Neuronal stem cell (in vitro differentiated cells): ENCODE data around the gene IFNAR2.

ENCODE experiments used
- DNase-seq: peaks from one replicate; pipeline ENCODE4 v3.0.0-alpha.2; 2013; ENCODE audit warnings: low spot score
- H2AFZ ChIP-seq: one replicate; pipeline ENCODE4 v1.6.1; 2013; ENCODE audit warnings: mild to moderate bottlenecking, low read length, inconsistent platforms
- H2AK5ac ChIP-seq: 2 replicates; pipeline ENCODE4 v1.6.1; 2013; ENCODE audit warnings: low read depth, mild to moderate bottlenecking, inconsistent platforms, low read length, moderate library complexity, mixed read lengths
- H2BK120ac ChIP-seq: 2 replicates; pipeline ENCODE4 v1.6.1; 2013; ENCODE audit warnings: low read depth, mild to moderate bottlenecking, inconsistent platforms, low read length, moderate library complexity, mixed read lengths
- H2BK12ac ChIP-seq: one replicate; pipeline ENCODE4 v1.6.1; 2013; ENCODE audit warnings: low read length, inconsistent platforms
- H2BK15ac ChIP-seq: 2 replicates; pipeline ENCODE4 v1.6.1; 2013; ENCODE audit warnings: mild to moderate bottlenecking, low read length, inconsistent platforms, mixed read lengths
- H2BK5ac ChIP-seq: one replicate; pipeline ENCODE4 v1.6.1; 2013; ENCODE audit warnings: inconsistent platforms, mild to moderate bottlenecking, low read length, moderate library complexity
- H3K14ac ChIP-seq: one replicate; pipeline ENCODE4 v1.6.1; 2013; ENCODE audit warnings: low read length, inconsistent platforms
- H3K18ac ChIP-seq: 2 replicates; pipeline ENCODE4 v1.6.1; 2013; ENCODE audit warnings: low read length, inconsistent platforms
- H3K23ac ChIP-seq: 2 replicates; pipeline ENCODE4 v1.6.1; 2013; ENCODE audit warnings: low read depth, mild to moderate bottlenecking, mixed read lengths, low read length, inconsistent platforms; ENCODE audit not compliant: poor library complexity
- H3K27ac ChIP-seq: replicated peaks from 3 replicates; pipeline ENCODE4 v1.5.1; 2013; ENCODE audit warnings: low read length, inconsistent platforms
- H3K27me3 ChIP-seq, 3 experiments: 2 replicates each; pipeline ENCODE4 v1.6.1; 2013; ENCODE audit warnings: low read length in 3 of 3, mild to moderate bottlenecking in 2 of 3, inconsistent platforms in 1 of 3, low read depth in 1 of 3, mixed read lengths in 1 of 3, moderate library complexity in 1 of 3; ENCODE audit not compliant: control insufficient read depth in 3 of 3, insufficient read depth in 3 of 3
- H3K36me3 ChIP-seq, 2 donors: replicated peaks in 1 of 2; 2 replicates each; pipeline ENCODE4 v1.6.1; 2013; ENCODE audit warnings: low read length in 2 of 2; ENCODE audit not compliant: control insufficient read depth in 2 of 2, insufficient read depth in 2 of 2
- H3K4ac ChIP-seq: 2 replicates; pipeline ENCODE4 v1.6.1; 2013; ENCODE audit warnings: inconsistent platforms, mild to moderate bottlenecking, low read length, moderate library complexity
- H3K4me1 ChIP-seq, 2 donors: 1 replicate in 1 of 2; 2 replicates in 1 of 2; pipeline ENCODE4 v1.6.1; 2013; ENCODE audit warnings: low read length in 2 of 2, low read depth in 1 of 2; ENCODE audit not compliant: control insufficient read depth in 2 of 2, insufficient read depth in 1 of 2
- H3K4me2 ChIP-seq: one replicate; pipeline ENCODE4 v1.6.1; 2013; ENCODE audit warnings: mild to moderate bottlenecking, low read length, inconsistent platforms; ENCODE audit not compliant: insufficient read depth, poor library complexity, severe bottlenecking
- H3K4me3 ChIP-seq, 2 donors: 2 replicates each; pipeline ENCODE4 v1.5.1; 2013; ENCODE audit warnings: low read length in 2 of 2, mild to moderate bottlenecking in 2 of 2, inconsistent platforms in 1 of 2, moderate library complexity in 1 of 2
- H3K79me1 ChIP-seq: one replicate; pipeline ENCODE4 v1.6.1; 2013; ENCODE audit warnings: low read depth, mild to moderate bottlenecking, inconsistent platforms, low read length, moderate library complexity
- H3K9ac ChIP-seq: one replicate; pipeline ENCODE4 v1.6.1; 2013; ENCODE audit warnings: mild to moderate bottlenecking, low read depth, low read length, inconsistent platforms; ENCODE audit not compliant: poor library complexity
- H3K9me3 ChIP-seq, 2 donors: replicated peaks in 1 of 2; 2 replicates each; pipeline versions ENCODE3 to v1.6.1; 2013; ENCODE audit warnings: low read length in 2 of 2, mild to moderate bottlenecking in 2 of 2, inconsistent platforms in 1 of 2, low read depth in 1 of 2, mixed read lengths in 1 of 2, moderate library complexity in 1 of 2; ENCODE audit not compliant: control insufficient read depth in 2 of 2, insufficient read depth in 1 of 2
- H4K8ac ChIP-seq: one replicate; pipeline ENCODE4 v1.6.1; 2013; ENCODE audit warnings: low read depth, mild to moderate bottlenecking, inconsistent platforms, low read length, moderate library complexity
- H4K91ac ChIP-seq: one replicate; pipeline ENCODE4 v1.6.1; 2013; ENCODE audit warnings: low read length, low read depth, mild to moderate bottlenecking, inconsistent platforms; ENCODE audit not compliant: poor library complexity
- WGBS, 2 donors: extraction: QIAGEN DNeasy Blood & Tissue Kit; methylation state at CpG; one replicate each; pipeline ENCODE4 v1.1.7; 2013; ENCODE audit warnings: missing lambda C conversion rate in 2 of 2, mixed read lengths in 1 of 2; ENCODE audit not compliant: insufficient read length in 2 of 2, insufficient replicate concordance in 1 of 2; ENCODE audit errors: extremely low coverage in 2 of 2; 5-methylcytosine and 5-hydroxymethylcytosine counted together

Gene IFNAR2

DNA sequence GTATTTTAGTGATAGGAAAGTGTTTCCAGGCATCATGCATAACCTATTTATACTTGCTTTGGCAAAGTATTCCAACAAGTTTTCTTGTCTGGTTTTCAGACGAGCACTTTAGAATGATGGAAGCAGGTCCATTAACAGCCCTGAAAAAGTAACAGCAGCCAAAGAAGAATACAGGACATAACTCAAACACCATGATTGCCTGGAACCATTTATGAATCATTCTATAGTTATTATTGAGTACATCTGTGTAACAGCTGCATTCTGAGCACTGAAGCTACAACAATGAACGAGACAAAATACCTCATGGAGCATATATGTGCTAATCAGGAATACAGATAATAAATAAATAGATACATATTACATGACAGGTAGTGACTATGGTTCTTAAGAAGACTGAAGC lies 49.0 kb downstream of the IFNAR2 start:
- Histone ChIP-seq H3K4me2 (no peak overlapping the region), H3K4ac (no peak overlapping the region), H2BK12ac (no peak overlapping the region), H3K18ac (no peak overlapping the region), H3K27me3 (no peaks in the 10 kb centered on the region), H3K9me3 (peaks cover 2 to 10% of the 10 kb centered on the region in 2 donors), H3K23ac (no peak overlapping the region), H4K8ac (no peak overlapping the region), H4K91ac (no peak overlapping the region), H3K9ac (no peak overlapping the region), H3K4me3 (no peak overlapping the region), H3K27ac (no peak overlapping the region), H2BK15ac (no peak overlapping the region), H2BK120ac (no peak overlapping the region), H3K36me3 (peaks cover 0 to 7% of the 10 kb centered on the region in 2 donors), H2BK5ac (no peak overlapping the region), H3K4me1 (no peaks in the 10 kb centered on the region), H2AK5ac (no peak overlapping the region), H3K14ac (no peak overlapping the region), H2AFZ (no peak overlapping the region), H3K79me1 (no peaks in the 10 kb centered on the region)
- WGBS, 2 donors, result no CpG with 5 or more reads among the region's 2 CpGs
- DNase-seq, result no peak

GRCh38 chr21:33279330-33279820 lies 49.6 kb downstream of the IFNAR2 start:
- Histone ChIP-seq H2AFZ (no peak overlapping the region), H2BK15ac (no peak overlapping the region), H3K4me1 (no peaks in the 10 kb centered on the region), H3K14ac (no peak overlapping the region), H4K91ac (no peak overlapping the region), H3K23ac (no peak overlapping the region), H3K27me3 (no peaks in the 10 kb centered on the region), H2BK120ac (no peak overlapping the region), H3K79me1 (no peaks in the 10 kb centered on the region), H3K4ac (no peak overlapping the region), H3K9ac (no peak overlapping the region), H4K8ac (no peak overlapping the region), H2BK5ac (no peak overlapping the region), H3K9me3 (peaks cover 2 to 10% of the 10 kb centered on the region in 2 donors), H2BK12ac (no peak overlapping the region), H3K27ac (no peak overlapping the region), H3K4me2 (no peak overlapping the region), H2AK5ac (no peak overlapping the region), H3K36me3 (peaks cover 0 to 7% of the 10 kb centered on the region in 2 donors), H3K18ac (no peak overlapping the region), H3K4me3 (no peak overlapping the region)
- WGBS, 2 donors, result no CpG with 5 or more reads among the region's 3 CpGs
- DNase-seq, result no peak
